PC-9 (cell line): ENCODE measurements around the gene SBF2.

Experiments used
- EZH2 ChIP-seq: fragments of 200-600 bp; sonication (generic); IDR thresholded peaks from 2 replicates; pipeline ENCODE4 v1.8.0; 2017; ENCODE audit warnings: antibody characterized with exemption, low read depth
- TF ChIP-seq, protein P1 (sequence below): fragments of 200-600 bp; sonication (generic); conservative IDR thresholded peaks from 2 replicates; pipeline ENCODE4 v1.6.1; 2017; ENCODE audit warnings: mixed run types, antibody characterized with exemption, mild to moderate bottlenecking, moderate library complexity

DNA sequence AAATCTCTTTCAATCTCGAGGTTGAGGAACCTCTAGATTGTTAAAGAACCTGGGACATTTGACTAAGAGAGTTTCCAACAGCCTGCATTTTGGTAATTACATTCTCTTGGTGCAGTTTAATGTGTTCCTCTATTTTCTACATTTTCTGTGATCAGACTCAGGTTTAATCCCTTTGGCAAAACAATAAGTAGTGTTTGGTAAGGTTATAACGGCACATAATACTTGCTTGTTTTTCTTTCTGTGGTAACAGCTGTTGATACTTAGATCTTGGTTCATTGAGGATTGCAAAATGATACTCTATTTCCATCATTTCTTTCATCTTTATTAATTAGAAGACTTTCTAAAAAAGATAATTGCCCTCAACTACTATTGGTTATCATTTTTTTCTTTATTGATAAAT lies 271.3 kb downstream of the SBF2 start:
- TF ChIP-seq EZH2, result no peak
- TF ChIP-seq, protein P1, sequence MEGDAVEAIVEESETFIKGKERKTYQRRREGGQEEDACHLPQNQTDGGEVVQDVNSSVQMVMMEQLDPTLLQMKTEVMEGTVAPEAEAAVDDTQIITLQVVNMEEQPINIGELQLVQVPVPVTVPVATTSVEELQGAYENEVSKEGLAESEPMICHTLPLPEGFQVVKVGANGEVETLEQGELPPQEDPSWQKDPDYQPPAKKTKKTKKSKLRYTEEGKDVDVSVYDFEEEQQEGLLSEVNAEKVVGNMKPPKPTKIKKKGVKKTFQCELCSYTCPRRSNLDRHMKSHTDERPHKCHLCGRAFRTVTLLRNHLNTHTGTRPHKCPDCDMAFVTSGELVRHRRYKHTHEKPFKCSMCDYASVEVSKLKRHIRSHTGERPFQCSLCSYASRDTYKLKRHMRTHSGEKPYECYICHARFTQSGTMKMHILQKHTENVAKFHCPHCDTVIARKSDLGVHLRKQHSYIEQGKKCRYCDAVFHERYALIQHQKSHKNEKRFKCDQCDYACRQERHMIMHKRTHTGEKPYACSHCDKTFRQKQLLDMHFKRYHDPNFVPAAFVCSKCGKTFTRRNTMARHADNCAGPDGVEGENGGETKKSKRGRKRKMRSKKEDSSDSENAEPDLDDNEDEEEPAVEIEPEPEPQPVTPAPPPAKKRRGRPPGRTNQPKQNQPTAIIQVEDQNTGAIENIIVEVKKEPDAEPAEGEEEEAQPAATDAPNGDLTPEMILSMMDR, result no peak
